ENCODE data around the gene PPFIA2. TPM values are rescaled to one million over a fixed set of nuclear protein-coding genes. Genes with fewer than 3 reads are reported as not detected.

PPFIA2 gene
- total RNA-seq, 4 donors from 2014 or later = 0.69 to 9.1 (median 1.2) TPM

DNA sequence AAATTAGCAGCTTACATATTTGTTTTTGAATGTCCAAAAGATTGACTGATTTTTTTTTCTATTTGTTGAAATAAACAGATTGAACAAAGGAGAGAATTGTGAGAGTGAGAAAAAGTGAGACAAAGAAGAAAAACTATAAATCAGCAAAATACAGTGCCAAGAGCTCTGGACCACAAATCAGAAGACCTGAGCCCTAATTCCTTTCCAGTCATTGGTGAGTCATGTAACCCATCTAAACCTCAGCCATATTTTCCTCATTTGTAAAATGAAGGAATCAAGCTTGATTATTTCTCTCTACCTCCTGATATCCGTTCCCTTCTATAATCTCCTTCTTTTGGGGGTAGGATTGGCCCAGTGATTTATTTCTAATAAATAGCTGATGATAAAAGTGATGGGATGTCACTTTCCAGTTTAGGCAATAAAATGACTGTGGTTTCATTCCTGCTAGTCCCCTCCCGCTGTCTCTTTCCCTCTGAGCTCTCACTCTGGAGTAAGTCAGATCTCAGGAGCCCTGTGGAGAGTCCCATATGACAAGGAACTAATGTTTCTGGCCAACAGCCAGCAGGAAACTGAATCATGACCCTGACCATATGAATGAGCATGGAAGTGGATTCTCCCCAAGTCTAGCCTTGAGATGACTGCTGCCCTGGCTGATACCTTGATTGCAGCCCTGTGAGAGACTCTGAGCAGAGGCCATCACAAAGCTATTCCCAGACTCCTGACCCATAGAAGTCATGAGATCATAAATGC lies 462.4 kb downstream of the PPFIA2 start:
- no peak for ATAC-seq (ENCODE audit: low FRiP score)

DNA sequence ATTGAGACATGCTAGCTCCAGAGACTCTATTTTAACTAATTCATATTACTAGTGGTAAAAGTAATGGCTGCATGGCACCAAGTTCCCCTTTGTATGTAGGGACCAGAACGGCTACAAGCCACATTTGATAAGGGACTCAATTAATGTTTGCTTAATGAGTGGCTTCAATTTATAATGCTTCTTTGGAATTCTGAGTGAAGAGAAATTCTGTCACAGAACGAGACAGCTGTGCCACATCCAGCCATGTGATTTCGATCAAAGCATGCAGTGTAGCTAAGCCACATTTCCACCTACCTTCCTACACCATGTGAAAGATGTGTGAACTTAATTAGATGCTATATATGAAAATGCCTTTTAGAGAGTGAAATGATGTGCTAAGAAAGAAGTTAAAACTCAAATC lies 463.9 kb downstream of the PPFIA2 start:
- ATAC-seq (ENCODE audit: low FRiP score) (no peak), DNase-seq (ENCODE audit: low spot score) (no peak)
- TF ChIP-seq, protein P1, sequence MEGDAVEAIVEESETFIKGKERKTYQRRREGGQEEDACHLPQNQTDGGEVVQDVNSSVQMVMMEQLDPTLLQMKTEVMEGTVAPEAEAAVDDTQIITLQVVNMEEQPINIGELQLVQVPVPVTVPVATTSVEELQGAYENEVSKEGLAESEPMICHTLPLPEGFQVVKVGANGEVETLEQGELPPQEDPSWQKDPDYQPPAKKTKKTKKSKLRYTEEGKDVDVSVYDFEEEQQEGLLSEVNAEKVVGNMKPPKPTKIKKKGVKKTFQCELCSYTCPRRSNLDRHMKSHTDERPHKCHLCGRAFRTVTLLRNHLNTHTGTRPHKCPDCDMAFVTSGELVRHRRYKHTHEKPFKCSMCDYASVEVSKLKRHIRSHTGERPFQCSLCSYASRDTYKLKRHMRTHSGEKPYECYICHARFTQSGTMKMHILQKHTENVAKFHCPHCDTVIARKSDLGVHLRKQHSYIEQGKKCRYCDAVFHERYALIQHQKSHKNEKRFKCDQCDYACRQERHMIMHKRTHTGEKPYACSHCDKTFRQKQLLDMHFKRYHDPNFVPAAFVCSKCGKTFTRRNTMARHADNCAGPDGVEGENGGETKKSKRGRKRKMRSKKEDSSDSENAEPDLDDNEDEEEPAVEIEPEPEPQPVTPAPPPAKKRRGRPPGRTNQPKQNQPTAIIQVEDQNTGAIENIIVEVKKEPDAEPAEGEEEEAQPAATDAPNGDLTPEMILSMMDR (IDR thresholded peaks at IDR 0.05) = no peak

More for the DNA sequence above, 462.4 kb downstream of the PPFIA2 start:
- TF ChIP-seq, protein P1 (IDR thresholded peaks at IDR 0.05) = no peak
- DNase-seq (ENCODE audit: low spot score) = no peak

DNA sequence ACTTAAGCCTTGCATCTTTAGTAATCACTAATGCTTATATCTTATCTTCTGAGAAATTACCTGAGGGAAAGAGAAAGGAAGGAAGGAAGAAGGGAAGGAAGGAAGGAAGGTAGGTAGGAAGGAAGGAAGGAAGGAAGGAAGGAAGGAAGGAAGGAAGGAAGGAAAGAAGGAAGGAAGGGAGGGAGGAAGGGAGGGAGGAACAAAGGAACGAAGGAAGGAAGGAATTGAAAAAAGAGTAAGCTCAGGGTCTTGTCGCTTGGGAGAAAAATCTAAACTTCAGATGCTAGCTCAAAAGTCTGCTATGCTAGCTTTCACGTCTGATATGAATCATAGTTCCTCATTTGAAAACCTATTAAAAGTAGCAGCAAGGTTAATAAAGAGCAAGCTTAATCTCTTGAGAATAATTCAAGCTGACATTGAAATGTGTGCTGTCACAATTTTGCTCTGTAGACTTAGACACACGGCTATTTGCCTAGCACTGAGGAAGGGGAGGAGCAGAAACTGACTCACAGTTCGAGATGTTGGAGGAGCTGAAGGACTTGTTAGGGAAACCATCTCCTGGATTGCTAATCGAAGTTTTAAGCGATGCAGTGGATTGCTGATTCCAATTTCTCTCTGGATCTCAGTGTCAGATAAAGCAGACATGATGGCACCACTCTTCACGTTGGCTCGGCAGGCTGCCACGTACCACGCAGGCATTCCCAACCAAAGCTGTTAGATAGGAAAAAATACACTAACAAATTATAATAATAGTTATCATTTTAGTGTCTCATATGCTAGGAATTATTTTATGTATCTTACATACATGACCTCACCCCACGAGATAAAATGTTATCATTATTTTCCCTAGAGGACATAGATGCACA lies 464.6 kb downstream of the PPFIA2 start:
- no peak for DNase-seq (ENCODE audit: low spot score)
- no peak for ATAC-seq (ENCODE audit: low FRiP score)
- TF ChIP-seq, protein P1 (IDR thresholded peaks at IDR 0.05) = no peak

DNA sequence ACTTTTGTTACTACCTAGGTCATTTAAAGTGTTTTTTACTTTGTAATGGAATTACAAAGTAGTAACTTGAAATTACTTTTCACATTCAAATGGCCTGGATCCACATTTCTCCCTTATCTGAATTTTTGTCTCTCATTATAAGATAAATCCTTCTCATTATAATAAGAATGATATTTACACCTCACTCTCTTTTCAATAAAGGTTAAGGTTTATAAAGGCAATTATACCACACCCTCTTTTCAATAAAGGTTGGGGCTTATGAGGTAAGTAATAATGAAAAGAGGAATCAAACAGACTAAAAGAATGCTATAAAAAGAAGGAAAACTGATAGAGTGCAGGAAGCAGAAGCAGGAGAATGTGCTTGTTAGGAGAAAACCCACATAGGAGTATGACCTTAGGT lies 470.5 kb downstream of the PPFIA2 start:
- no peak for ATAC-seq (ENCODE audit: low FRiP score)
- no peak for DNase-seq (ENCODE audit: low spot score)
- TF ChIP-seq, protein P1 (IDR thresholded peaks at IDR 0.05) = no peak

DNA sequence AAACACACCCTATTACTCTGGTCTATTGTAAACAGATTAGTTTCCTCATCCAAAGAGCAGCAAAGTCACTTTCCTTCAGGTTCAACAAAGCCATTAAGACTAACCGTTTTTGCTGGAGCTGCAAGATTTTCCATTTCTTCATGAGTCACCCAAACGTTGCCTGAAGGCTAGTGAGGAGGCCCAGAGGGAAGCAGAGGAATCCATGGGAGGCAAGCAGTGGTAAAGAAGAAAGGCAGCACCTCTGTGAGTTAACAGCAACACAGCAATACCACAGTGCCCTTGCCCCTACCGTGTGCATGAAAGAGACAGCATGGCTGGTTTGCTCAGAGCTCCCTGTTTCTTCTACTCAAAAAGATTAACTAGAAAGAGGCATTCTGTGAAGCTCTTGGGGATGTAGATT lies 475.0 kb downstream of the PPFIA2 start:
- TF ChIP-seq, protein P1 (IDR thresholded peaks at IDR 0.05) = no peak
- DNase-seq (ENCODE audit: low spot score) = no peak
- ATAC-seq (ENCODE audit: low FRiP score) = no peak

DNA sequence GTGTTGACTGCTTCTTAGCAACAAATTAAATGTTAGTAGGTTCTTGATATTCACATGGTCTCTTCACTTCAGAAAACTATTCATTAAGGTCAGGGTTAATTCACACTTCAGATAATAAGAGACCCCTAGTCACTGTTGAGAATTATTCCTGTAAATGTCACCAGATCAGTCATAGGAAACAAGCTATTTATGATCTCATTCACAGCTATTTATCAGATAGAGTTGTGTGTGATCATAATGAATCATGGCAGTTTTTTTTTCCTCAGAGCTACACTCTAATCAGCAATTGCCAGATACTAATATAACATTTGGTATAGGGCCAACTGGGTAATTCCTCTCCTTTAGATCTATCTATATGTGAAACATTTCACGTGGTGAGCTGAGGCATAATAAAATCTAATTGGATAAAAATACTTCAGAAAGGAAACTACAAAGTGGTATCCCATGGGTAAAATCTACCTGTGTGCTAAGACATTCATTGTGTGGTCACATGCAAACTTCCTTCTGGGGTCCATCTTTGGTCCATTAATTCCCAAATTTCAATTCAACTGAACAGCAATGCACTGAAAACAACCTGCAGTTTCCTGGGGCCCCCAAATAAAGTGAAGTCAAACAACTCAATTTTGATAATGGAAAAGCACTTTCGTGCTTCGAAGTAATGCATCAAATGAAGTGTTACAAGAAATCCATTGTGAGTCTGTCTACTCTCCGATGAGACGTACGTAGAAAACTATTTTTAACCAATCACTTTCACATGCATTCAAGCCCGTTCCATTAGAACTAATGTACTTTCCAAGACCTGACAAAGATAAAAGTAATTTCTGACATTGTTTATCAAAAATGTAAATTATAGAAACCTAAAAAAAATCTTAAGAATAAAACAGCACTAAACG lies 484.3 kb downstream of the PPFIA2 start:
- TF ChIP-seq, protein P1 (IDR thresholded peaks at IDR 0.05) = no peak
- ATAC-seq (ENCODE audit: low FRiP score) = no peak

More for the DNA sequence above, 484.3 kb downstream of the PPFIA2 start:
- no peak for DNase-seq (ENCODE audit: low spot score)

Measured in omental fat pad (tissue), 4 donors.